Lower leg skin (tissue), 3 donors: ENCODE results near the gene GIPC3.

ENCODE experiments used
- POLR2A ChIP-seq, 2 donors: fragments of 450-650 bp; IDR thresholded peaks; one replicate each; pipeline ENCODE4 v1.6.1; 2016 to 2017; ENCODE audit warnings: antibody characterized with exemption in 2 of 2, mild to moderate bottlenecking in 1 of 2, moderate library complexity in 1 of 2
- TF ChIP-seq, protein P1 (sequence below), 3 donors: fragments of 450-650 bp; IDR thresholded peaks; one replicate each; pipeline ENCODE4 v1.5.1; 2016; ENCODE audit warnings: antibody characterized with exemption in 3 of 3, mild to moderate bottlenecking in 3 of 3, moderate library complexity in 2 of 3

DNA sequence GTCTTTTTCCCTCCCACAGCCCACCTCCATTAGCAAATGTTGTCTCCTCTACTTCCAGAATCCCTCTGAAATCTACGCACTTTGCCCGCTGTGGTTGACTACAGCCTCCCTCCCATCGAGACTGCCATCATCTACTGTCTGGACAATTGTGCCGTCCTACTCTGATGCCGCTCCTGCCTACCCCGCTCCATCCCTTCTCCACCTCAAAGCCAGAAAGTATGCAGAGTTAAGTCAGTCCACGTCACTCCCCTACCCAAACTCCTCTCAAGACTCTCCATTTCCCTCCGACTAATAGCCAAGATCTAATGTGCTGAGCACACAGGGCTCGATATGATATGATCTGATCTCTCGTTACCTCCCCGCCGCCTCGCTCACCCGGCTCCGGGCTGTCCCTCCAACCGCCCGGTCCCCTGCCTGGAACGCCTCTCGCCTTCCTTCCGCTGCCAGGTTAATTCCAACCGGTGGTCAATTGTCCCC, 40.8 kb downstream of the GIPC3 start:
- TF ChIP-seq, protein P1, sequence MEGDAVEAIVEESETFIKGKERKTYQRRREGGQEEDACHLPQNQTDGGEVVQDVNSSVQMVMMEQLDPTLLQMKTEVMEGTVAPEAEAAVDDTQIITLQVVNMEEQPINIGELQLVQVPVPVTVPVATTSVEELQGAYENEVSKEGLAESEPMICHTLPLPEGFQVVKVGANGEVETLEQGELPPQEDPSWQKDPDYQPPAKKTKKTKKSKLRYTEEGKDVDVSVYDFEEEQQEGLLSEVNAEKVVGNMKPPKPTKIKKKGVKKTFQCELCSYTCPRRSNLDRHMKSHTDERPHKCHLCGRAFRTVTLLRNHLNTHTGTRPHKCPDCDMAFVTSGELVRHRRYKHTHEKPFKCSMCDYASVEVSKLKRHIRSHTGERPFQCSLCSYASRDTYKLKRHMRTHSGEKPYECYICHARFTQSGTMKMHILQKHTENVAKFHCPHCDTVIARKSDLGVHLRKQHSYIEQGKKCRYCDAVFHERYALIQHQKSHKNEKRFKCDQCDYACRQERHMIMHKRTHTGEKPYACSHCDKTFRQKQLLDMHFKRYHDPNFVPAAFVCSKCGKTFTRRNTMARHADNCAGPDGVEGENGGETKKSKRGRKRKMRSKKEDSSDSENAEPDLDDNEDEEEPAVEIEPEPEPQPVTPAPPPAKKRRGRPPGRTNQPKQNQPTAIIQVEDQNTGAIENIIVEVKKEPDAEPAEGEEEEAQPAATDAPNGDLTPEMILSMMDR (IDR thresholded peaks at IDR 0.05): no peak
- TF ChIP-seq POLR2A (IDR thresholded peaks at IDR 0.05): no peak
